HepG2 (cell line): ENCODE results near the gene NACC2. TPM values are rescaled to one million over a fixed set of nuclear protein-coding genes. Genes with fewer than 3 reads are reported as not detected.
A peak's percentile ranks its signal among the peaks of the same experiment; 100 is the strongest.

ENCODE experiments used
- ELK4 ChIP-seq: sonication (generic); formaldehyde crosslinking; IDR thresholded peaks from 2 replicates; pipeline ENCODE4 v1.9.0; 2021; ENCODE audit warnings: missing genetic modification reagents, borderline replicate concordance
- FLYWCH1 ChIP-seq: sonication (generic); formaldehyde crosslinking; IDR thresholded peaks from 2 replicates; pipeline ENCODE4 v1.8.1; 2023; ENCODE audit warnings: mild to moderate bottlenecking, missing genetic modification reagents
- KIAA2018 ChIP-seq: sonication (generic); formaldehyde crosslinking; IDR thresholded peaks from 2 replicates; pipeline ENCODE4 v1.5.0; 2020; ENCODE audit warnings: mild to moderate bottlenecking, missing genetic modification reagents, borderline replicate concordance
- MYC ChIP-seq: sonication (generic); formaldehyde crosslinking; IDR thresholded peaks from 2 replicates; pipeline ENCODE4 v1.9.0; 2021; ENCODE audit warnings: missing genetic modification reagents, borderline replicate concordance
- POGK ChIP-seq: sonication (generic); formaldehyde crosslinking; conservative IDR thresholded peaks from 2 replicates; pipeline ENCODE4 v1.8.0; 2022; ENCODE audit warnings: mild to moderate bottlenecking, moderate library complexity, missing genetic modification reagents
- PRPF4 ChIP-seq: fragments of 200-400 bp; formaldehyde crosslinking; IDR thresholded peaks from 2 replicates; pipeline ENCODE4 v1.6.1; 2016; ENCODE audit warnings: low read length, low read depth; ENCODE audit not compliant: poor library complexity, severe bottlenecking
- RXRB ChIP-seq: IDR thresholded peaks from 2 replicates; pipeline ENCODE4 v1.6.1; 2016; ENCODE audit warnings: borderline replicate concordance, missing genetic modification reagents, missing compliant biosample characterization
- TEF ChIP-seq: sonication (generic); formaldehyde crosslinking; IDR thresholded peaks from 2 replicates; pipeline ENCODE4 v1.5.0; 2020; ENCODE audit warnings: missing genetic modification reagents
- TGIF2 ChIP-seq: IDR thresholded peaks from 2 replicates; pipeline ENCODE4 v1.6.1; 2016; ENCODE audit warnings: control low read depth, missing compliant biosample characterization
- ZKSCAN5 ChIP-seq: sonication (generic); formaldehyde crosslinking; IDR thresholded peaks from 2 replicates; pipeline ENCODE4 v1.5.1; 2020; ENCODE audit warnings: mild to moderate bottlenecking, missing genetic modification reagents
- ZNF326 ChIP-seq: sonication (generic); formaldehyde crosslinking; IDR thresholded peaks from 2 replicates; pipeline ENCODE4 v1.4.0; 2020; ENCODE audit warnings: missing genetic modification reagents, borderline replicate concordance
- ZSCAN30 ChIP-seq: sonication (generic); formaldehyde crosslinking; IDR thresholded peaks from 2 replicates; pipeline ENCODE4 v1.5.0; 2020; ENCODE audit warnings: mild to moderate bottlenecking, missing genetic modification reagents
- polyA plus RNA-seq, 8 experiments: library from polyadenylated mRNA; depleted of rRNA in 3 of 8; stranded (reverse) in 7 of 8; unstranded in 1 of 8; fragments of >200 nt; fragmentation: Illumina TruSeq in 4 of 8; extraction: Trizol in 4 of 8; gene quantifications; 2 replicates each; pipeline versions ENCODE4 v1.2.1 to v1.2.3, GENCODE V29; 2011 to 2016; ENCODE audit warnings: low read depth in 4 of 8, missing spikeins in 1 of 8, mixed read lengths in 1 of 8; ENCODE audit not compliant: insufficient read depth in 1 of 8
- total RNA-seq, 5 experiments: library from RNA; depleted of rRNA; stranded (reverse); fragments of >200 nt; fragmentation: Illumina TruSeq; extraction: Trizol; gene quantifications; 2 replicates each; pipeline ENCODE4 v1.2.3, GENCODE V29; 2016; ENCODE audit warnings: low read depth in 1 of 5
- TF ChIP-seq, protein P1 (sequence below): sonication (generic); formaldehyde crosslinking; IDR thresholded peaks from 2 replicates; pipeline ENCODE4 v1.4.0; 2020; ENCODE audit warnings: missing genetic modification reagents, borderline replicate concordance

Gene NACC2
- total and polyA plus RNA-seq, 2 of the 13 experiments (the other 11 are each of a cell fraction or from before 2014, with no cell fraction given), result 5.9 to 12.3 TPM

DNA sequence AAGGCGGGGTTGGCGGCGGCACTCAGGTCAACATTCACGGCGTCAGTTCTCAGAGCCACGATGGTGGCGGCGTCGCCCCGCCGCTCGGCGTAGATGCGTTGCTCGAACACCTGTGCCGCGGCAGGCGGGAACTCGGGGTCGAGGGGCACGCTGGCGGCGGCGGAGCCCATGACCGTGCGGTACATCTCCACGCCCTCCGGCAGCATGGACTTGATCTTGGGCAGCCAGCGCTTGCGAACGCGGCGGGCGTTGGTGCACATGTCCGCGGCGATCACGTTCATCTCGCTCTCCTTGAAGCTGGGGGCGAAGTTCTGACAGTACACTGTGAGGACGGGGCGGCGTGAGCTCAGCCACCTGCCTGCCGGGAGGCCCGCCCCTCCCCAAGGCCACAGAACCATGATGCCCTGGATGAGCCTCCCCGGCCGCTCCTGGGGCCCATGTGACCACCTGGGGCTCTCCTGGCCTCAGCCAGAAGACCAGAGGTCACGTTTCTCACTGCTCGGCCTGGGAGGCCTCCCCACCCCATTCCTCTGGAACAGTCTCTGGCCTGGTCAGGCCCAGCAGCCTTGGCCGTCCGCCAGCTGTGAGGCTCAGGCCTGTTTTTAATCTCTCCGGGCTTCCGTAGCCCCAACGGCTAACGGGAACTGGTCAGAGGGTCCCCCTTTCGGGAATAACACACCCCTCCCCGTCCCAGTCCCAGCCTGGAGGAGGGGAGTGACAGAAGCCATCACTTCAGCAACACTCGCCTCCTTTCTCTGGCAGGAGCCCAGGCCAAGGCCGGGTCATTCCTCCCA lies 83.2 kb downstream of the NACC2 start (continued):
- TF ChIP-seq ZSCAN30 (CRISPR knock-in tag) (no peak), PRPF4 (no peak), ELK4 (0 out of 2 replicates have a peak, but pooled peaks have one; percentile 73), TEF (CRISPR knock-in tag) (peak; percentile 65; the same call in 1 of the 2 replicates), MYC (CRISPR knock-in tag) (peak; percentile 98), KIAA2018 (peak; percentile 68; the same call in 1 of the 2 replicates), TGIF2 (peak; percentile 77), RXRB (CRISPR knock-in tag) (peak; percentile 92), FLYWCH1 (CRISPR knock-in tag) (no peak), ZNF326 (CRISPR knock-in tag) (no peak), POGK (peak; percentile 76), ZKSCAN5 (CRISPR knock-in tag) (peak; percentile 20; the same call in 1 of the 2 replicates)
- TF ChIP-seq, protein P1, sequence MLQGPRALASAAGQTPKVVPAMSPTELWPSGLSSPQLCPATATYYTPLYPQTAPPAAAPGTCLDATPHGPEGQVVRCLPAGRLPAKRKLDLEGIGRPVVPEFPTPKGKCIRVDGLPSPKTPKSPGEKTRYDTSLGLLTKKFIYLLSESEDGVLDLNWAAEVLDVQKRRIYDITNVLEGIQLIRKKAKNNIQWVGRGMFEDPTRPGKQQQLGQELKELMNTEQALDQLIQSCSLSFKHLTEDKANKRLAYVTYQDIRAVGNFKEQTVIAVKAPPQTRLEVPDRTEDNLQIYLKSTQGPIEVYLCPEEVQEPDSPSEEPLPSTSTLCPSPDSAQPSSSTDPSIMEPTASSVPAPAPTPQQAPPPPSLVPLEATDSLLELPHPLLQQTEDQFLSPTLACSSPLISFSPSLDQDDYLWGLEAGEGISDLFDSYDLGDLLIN (CRISPR knock-in tag), result peak; percentile 89; the same call in 1 of the 2 replicates
